HG02588 (cell line): ENCODE results near the gene KCNC1.

ENCODE experiments used
- ATAC-seq: cut with Tn5 transposase; IDR thresholded peaks from one replicate; pipeline ENCODE4 v1.9.1; 2021; ENCODE audit warnings: mild to moderate bottlenecking, moderate library complexity; ENCODE audit not compliant: unreplicated experiment

The KCNC1 gene

GRCh38 chr11:17734418-17734911, at the start of gene KCNC1:
Gene KCNC1 (plus strand): TSS chr11:17734781. CDS start chr11:17736003, 1,222 bp downstream.
- no peak for ATAC-seq

GRCh38 chr11:17686231-17686980, 48.2 kb upstream of the KCNC1 start:
- ATAC-seq: no peak

- ATAC-seq: no peak
Observed at GRCh38 chr11:17687946-17688670, 46.5 kb upstream of the KCNC1 start.

GRCh38 chr11:17691550-17691949, 43.0 kb upstream of the KCNC1 start:
- ATAC-seq: no peak

GRCh38 chr11:17691976-17692375, 42.6 kb upstream of the KCNC1 start:
- ATAC-seq: no peak

GRCh38 chr11:17692931-17693330, 41.6 kb upstream of the KCNC1 start:
- no peak for ATAC-seq

GRCh38 chr11:17693531-17693930, 41.0 kb upstream of the KCNC1 start:
- no peak for ATAC-seq

- no peak for ATAC-seq
Observed at GRCh38 chr11:17694494-17695110, 40.0 kb upstream of the KCNC1 start.

- ATAC-seq: no peak
Observed at GRCh38 chr11:17695454-17696441, 38.8 kb upstream of the KCNC1 start.

GRCh38 chr11:17696741-17697140, 37.8 kb upstream of the KCNC1 start:
- ATAC-seq: no peak

- ATAC-seq: no peak
Observed at GRCh38 chr11:17697175-17697949, 37.2 kb upstream of the KCNC1 start.

GRCh38 chr11:17699147-17700114, 35.1 kb upstream of the KCNC1 start:
- ATAC-seq: no peak

GRCh38 chr11:17700991-17701390, 33.6 kb upstream of the KCNC1 start:
- ATAC-seq: no peak

- no peak for ATAC-seq
Observed at GRCh38 chr11:17702876-17703275, 31.7 kb upstream of the KCNC1 start.

GRCh38 chr11:17703951-17704350, 30.6 kb upstream of the KCNC1 start:
- no peak for ATAC-seq

GRCh38 chr11:17707830-17708229, 26.8 kb upstream of the KCNC1 start:
- no peak for ATAC-seq

- ATAC-seq: no peak
Observed at GRCh38 chr11:17711836-17712235, 22.7 kb upstream of the KCNC1 start.

GRCh38 chr11:17713851-17714250, 20.7 kb upstream of the KCNC1 start:
- no peak for ATAC-seq
